Hepatocyte (in vitro differentiated cells): ENCODE data around the gene OAS3. TPM values are rescaled to one million over a fixed set of nuclear protein-coding genes. Genes with fewer than 3 reads are reported as not detected.
A peak's percentile ranks its signal among the peaks of the same experiment; 100 is the strongest.
"Not testable (repeated sequence)": the region's sequence is repeated elsewhere in the genome, so short reads cannot be mapped to it uniquely, and the experiment has no call there.

Source experiments
- DNase-seq: peaks from one replicate; pipeline ENCODE4 v3.0.0-alpha.2; 2016; ENCODE audit warnings: low spot score
- H2AFZ ChIP-seq: fragments of 200-600 bp; sonication (generic); 2 replicates; pipeline ENCODE4 v1.6.0; 2016; ENCODE audit warnings: antibody characterized with exemption, mild to moderate bottlenecking
- H3K27ac ChIP-seq: fragments of 200-600 bp; sonication (generic); 2 replicates; pipeline ENCODE4 v1.5.1; 2016; ENCODE audit warnings: mild to moderate bottlenecking
- H3K27me3 ChIP-seq: fragments of 200-600 bp; sonication (generic); 2 replicates; pipeline ENCODE4 v1.6.1; 2016
- H3K36me3 ChIP-seq: fragments of 200-600 bp; sonication (generic); replicated peaks from 2 replicates; pipeline ENCODE4 v1.5.1; 2016; ENCODE audit warnings: low read depth; ENCODE audit not compliant: insufficient read depth
- H3K4me1 ChIP-seq: fragments of 200-600 bp; sonication (generic); 2 replicates; pipeline ENCODE4 v1.5.1; 2016; ENCODE audit warnings: mild to moderate bottlenecking, moderate library complexity; ENCODE audit not compliant: insufficient read depth
- H3K4me2 ChIP-seq: fragments of 200-600 bp; sonication (generic); 2 replicates; pipeline ENCODE4 v1.6.0; 2016
- H3K4me3 ChIP-seq: fragments of 200-600 bp; sonication (generic); 2 replicates; pipeline ENCODE4 v1.5.1; 2016; ENCODE audit warnings: mild to moderate bottlenecking
- H3K79me2 ChIP-seq: fragments of 200-600 bp; sonication (generic); 2 replicates; pipeline ENCODE4 v1.6.0; 2017; ENCODE audit warnings: mild to moderate bottlenecking
- H3K9me2 ChIP-seq: fragments of 200-600 bp; sonication (generic); replicated peaks from 2 replicates; pipeline ENCODE4 v1.6.0; 2017; ENCODE audit warnings: mild to moderate bottlenecking; ENCODE audit not compliant: insufficient read depth
- H3K9me3 ChIP-seq: fragments of 200-600 bp; sonication (generic); 2 replicates; pipeline ENCODE4 v1.5.1; 2016; ENCODE audit warnings: low read depth, mild to moderate bottlenecking
- H4K20me1 ChIP-seq: fragments of 200-600 bp; sonication (generic); 2 replicates; pipeline ENCODE4 v1.6.0; 2016; ENCODE audit warnings: mild to moderate bottlenecking; ENCODE audit not compliant: insufficient read depth, poor library complexity, severe bottlenecking
- CTCF ChIP-seq: fragments of 200-600 bp; sonication (generic); IDR thresholded peaks from 2 replicates; pipeline ENCODE4 v1.5.1; 2016; ENCODE audit warnings: antibody characterized with exemption, mild to moderate bottlenecking; ENCODE audit not compliant: poor library complexity
- EZH2 ChIP-seq: fragments of 200-600 bp; sonication (generic); IDR thresholded peaks from 2 replicates; pipeline ENCODE4 v1.6.1; 2016; ENCODE audit warnings: antibody characterized with exemption, mild to moderate bottlenecking, borderline replicate concordance
- EZH2phosphoT487 ChIP-seq: fragments of 200-600 bp; sonication (generic); IDR thresholded peaks from one replicate; pipeline ENCODE4 v1.6.1; 2018; ENCODE audit warnings: antibody characterized with exemption, mild to moderate bottlenecking, low read depth, moderate library complexity; ENCODE audit not compliant: unreplicated experiment, severe bottlenecking
- WGBS: methylation state at CpG from one replicate; pipeline ENCODE4 v1.1.6; 2016; ENCODE audit warnings: low lambda C conversion rate; ENCODE audit errors: missing lambda C conversion rate; 5-methylcytosine and 5-hydroxymethylcytosine counted together
- polyA plus RNA-seq: library from polyadenylated mRNA; unstranded; fragments of >200 nt; fragmentation: Nextera tagmentation; extraction: Ambion mirVana; gene quantifications from 2 replicates; pipeline ENCODE4 v1.2.1, GENCODE V29; 2016
- total RNA-seq: library from RNA; depleted of rRNA; stranded (reverse); fragments of >200 nt; gene quantifications from 2 replicates; pipeline ENCODE4 v1.2.3, GENCODE V29; 2014

Gene OAS3
- total and polyA plus RNA-seq, 2 experiments from 2014 or later: 6.6 to 15.0 TPM

GRCh38 chr12:112908548-112908947 lies 29.7 kb upstream of the OAS3 start:
- Histone ChIP-seq H3K36me3 (no peaks in the 10 kb centered on the region), H3K27me3 (no peaks in the 10 kb centered on the region), H3K27ac (no peak overlapping the region), H3K4me1 (no peaks in the 10 kb centered on the region), H3K9me3 (no peaks in the 10 kb centered on the region), H4K20me1 (no peaks in the 10 kb centered on the region), H3K79me2 (peaks cover 12% of the 10 kb centered on the region), H3K9me2 (no peaks in the 10 kb centered on the region), H2AFZ (no peak overlapping the region), H3K4me2 (peak overlapping the region; percentile 72), H3K4me3 (no peak overlapping the region)
- no peak for DNase-seq
- no peak for TF ChIP-seq EZH2
- no peak for TF ChIP-seq EZH2phosphoT487
- TF ChIP-seq CTCF: no peak
- WGBS: 88% methylated on average over 12 of the region's 12 CpGs

GRCh38 chr12:112909693-112910092 lies 28.6 kb upstream of the OAS3 start:
- Histone ChIP-seq H3K4me1 (no peaks in the 10 kb centered on the region), H3K79me2 (peaks cover 12% of the 10 kb centered on the region), H3K4me2 (no peak overlapping the region), H3K27ac (no peak overlapping the region), H3K4me3 (no peak overlapping the region), H2AFZ (no peak overlapping the region), H3K9me3 (no peaks in the 10 kb centered on the region), H4K20me1 (no peaks in the 10 kb centered on the region), H3K36me3 (no peaks in the 10 kb centered on the region), H3K27me3 (no peaks in the 10 kb centered on the region), H3K9me2 (no peaks in the 10 kb centered on the region)
- DNase-seq: no peak
- 93% methylated on average over 4 of the region's 4 CpGs for WGBS
- TF ChIP-seq EZH2phosphoT487: no peak
- no peak for TF ChIP-seq EZH2
- no peak for TF ChIP-seq CTCF

- Histone ChIP-seq H3K27ac (no peak overlapping the region), H3K79me2 (peaks cover 12% of the 10 kb centered on the region), H3K4me2 (no peak overlapping the region), H2AFZ (no peak overlapping the region), H4K20me1 (no peaks in the 10 kb centered on the region), H3K9me3 (no peaks in the 10 kb centered on the region), H3K36me3 (no peaks in the 10 kb centered on the region), H3K9me2 (no peaks in the 10 kb centered on the region), H3K4me3 (no peak overlapping the region), H3K4me1 (no peaks in the 10 kb centered on the region), H3K27me3 (no peaks in the 10 kb centered on the region)
- TF ChIP-seq EZH2 (no peak), CTCF (no peak), EZH2phosphoT487 (no peak)
- no peak for DNase-seq
- WGBS: 95% methylated on average over 1 of the region's 1 CpG
Observed at GRCh38 chr12:112913038-112913688, 25.1 kb upstream of the OAS3 start.

GRCh38 chr12:112913888-112914287 lies 24.4 kb upstream of the OAS3 start:
- not testable (repeated sequence) for H3K4me3 ChIP-seq, H3K4me2 ChIP-seq, DNase-seq, H3K36me3 ChIP-seq, H3K9me3 ChIP-seq, H4K20me1 ChIP-seq, H3K9me2 ChIP-seq, H3K27me3 ChIP-seq, H2AFZ ChIP-seq, H3K4me1 ChIP-seq, H3K27ac ChIP-seq
- WGBS: 89% methylated on average over 2 of the region's 2 CpGs
- H3K79me2 ChIP-seq: peaks cover 10% of the 10 kb centered on the region
